K562 (cell line): Measurements from ENCODE around the gene UQCRC1. TPM values are rescaled to one million over a fixed set of nuclear protein-coding genes. Genes with fewer than 3 reads are reported as not detected.
A peak's percentile ranks its signal among the peaks of the same experiment; 100 is the strongest.

Experiments used
- BRF1 ChIP-seq: IDR thresholded peaks from 3 replicates; pipeline ENCODE4 v1.6.1; 2011; ENCODE audit warnings: borderline replicate concordance, mild to moderate bottlenecking; ENCODE audit not compliant: insufficient read length; ENCODE audit errors: extremely low read depth
- DDX20 ChIP-seq: fragments of 450-650 bp; IDR thresholded peaks from 2 replicates; pipeline ENCODE4 v1.6.1; 2016; ENCODE audit warnings: missing genetic modification characterization, low read depth, mild to moderate bottlenecking, missing compliant biosample characterization, moderate library complexity
- FOXA3 ChIP-seq, 2 experiments: fragments of 450-650 bp in 1 of 2; sonication (generic) in 1 of 2; formaldehyde crosslinking; IDR thresholded peaks in 1 of 2; conservative IDR thresholded peaks in 1 of 2; 2 replicates each; pipeline versions ENCODE4 v1.4.0 to v1.8.0; 2020 to 2022; ENCODE audit warnings: mild to moderate bottlenecking in 2 of 2, missing genetic modification reagents in 1 of 2
- FUS ChIP-seq: fragments of 200-400 bp; formaldehyde crosslinking; optimal IDR thresholded peaks from 2 replicates; pipeline ENCODE3; 2017; ENCODE audit warnings: low read depth, low read length
- HINFP ChIP-seq: fragments of 450-650 bp; conservative IDR thresholded peaks from 2 replicates; pipeline ENCODE4 v1.6.1; 2016; ENCODE audit warnings: missing genetic modification characterization, low read depth, mild to moderate bottlenecking, control low read depth, missing compliant biosample characterization
- KAT7 ChIP-seq: sonication (generic); formaldehyde crosslinking; IDR thresholded peaks from 2 replicates; pipeline ENCODE4 v1.8.0; 2022; ENCODE audit warnings: missing genetic modification reagents, mild to moderate bottlenecking, borderline replicate concordance
- MXD1 ChIP-seq: fragments of 250-450 bp; sonication (Bioruptor Pico); IDR thresholded peaks from 2 replicates; pipeline ENCODE4 v1.8.0; 2021; ENCODE audit warnings: borderline replicate concordance, mild to moderate bottlenecking, moderate library complexity; ENCODE audit not compliant: poor library complexity, severe bottlenecking
- NR2C1 ChIP-seq, 2 experiments: fragments of 450-650 bp; IDR thresholded peaks; 2 replicates each; pipeline ENCODE4 v1.6.1; 2017; ENCODE audit warnings: mild to moderate bottlenecking in 2 of 2, antibody characterized with exemption in 1 of 2, inconsistent platforms in 1 of 2, missing compliant biosample characterization in 1 of 2, missing genetic modification characterization in 1 of 2
- PCBP1 ChIP-seq: fragments of 200-400 bp; formaldehyde crosslinking; IDR thresholded peaks from 2 replicates; pipeline ENCODE4 v1.6.1; 2018; ENCODE audit warnings: mild to moderate bottlenecking, low read depth, low read length; ENCODE audit not compliant: poor library complexity, severe bottlenecking
- POU5F1 ChIP-seq: fragments of 150-350 bp; IDR thresholded peaks from 2 replicates; pipeline ENCODE4 v1.6.1; 2014; ENCODE audit warnings: borderline replicate concordance, low read length, low read depth, mild to moderate bottlenecking; ENCODE audit not compliant: partially characterized antibody
- RB1 ChIP-seq: fragments of 450-650 bp; IDR thresholded peaks from 2 replicates; pipeline ENCODE4 v1.6.1; 2017; ENCODE audit warnings: low read depth, mild to moderate bottlenecking
- RBM15 ChIP-seq: fragments of 200-400 bp; formaldehyde crosslinking; IDR thresholded peaks from 2 replicates; pipeline ENCODE4 v1.6.1; 2018; ENCODE audit warnings: mild to moderate bottlenecking, low read length, moderate library complexity; ENCODE audit not compliant: insufficient read depth
- RHOXF2B ChIP-seq: fragments of 250-450 bp; sonication (Bioruptor Pico); conservative IDR thresholded peaks from 2 replicates; pipeline ENCODE4 v1.5.1; 2021
- VEZF1 ChIP-seq: fragments of 200-800 bp; sonication (Bioruptor generic); IDR thresholded peaks from 2 replicates; pipeline ENCODE4 v1.6.1; 2017; ENCODE audit warnings: missing genetic modification characterization, missing compliant biosample characterization
- ZC3H4 ChIP-seq: sonication (generic); formaldehyde crosslinking; IDR thresholded peaks from 2 replicates; pipeline ENCODE4 v1.9.0; 2021; ENCODE audit warnings: missing genetic modification reagents, borderline replicate concordance
- ZFP30 ChIP-seq: fragments of 250-450 bp; sonication (Bioruptor Pico); IDR thresholded peaks from 2 replicates; pipeline ENCODE4 v1.8.0; 2022; ENCODE audit warnings: moderate library complexity, mild to moderate bottlenecking, inconsistent platforms, borderline replicate concordance
- ZFP36 ChIP-seq: fragments of 150-350 bp; IDR thresholded peaks from 2 replicates; pipeline ENCODE4 v1.6.1; 2018; ENCODE audit warnings: low read length, low read depth; ENCODE audit not compliant: partially characterized antibody
- ZNF24 ChIP-seq: fragments of 450-650 bp; IDR thresholded peaks from 2 replicates; pipeline ENCODE4 v1.6.1; 2016
- ZNF316 ChIP-seq: fragments of 450-650 bp; IDR thresholded peaks from 2 replicates; pipeline ENCODE4 v1.6.1; 2016
- ZNF384 ChIP-seq: IDR thresholded peaks from 2 replicates; pipeline ENCODE4 v1.6.1; 2012; ENCODE audit warnings: low read depth, low read length, improper control_type of control experiment
- ZNF431 ChIP-seq: sonication (generic); formaldehyde crosslinking; IDR thresholded peaks from 2 replicates; pipeline ENCODE4 v1.8.0; 2022; ENCODE audit warnings: mild to moderate bottlenecking, missing genetic modification reagents
- ZNF655 ChIP-seq: fragments of 250-450 bp; sonication (Bioruptor Pico); IDR thresholded peaks from 2 replicates; pipeline ENCODE4 v1.5.0; 2021
- ZNF696 ChIP-seq: fragments of 250-450 bp; sonication (Bioruptor Pico); conservative IDR thresholded peaks from 2 replicates; pipeline ENCODE4 v1.4.0; 2020; ENCODE audit warnings: mild to moderate bottlenecking, moderate library complexity
- polyA plus RNA-seq, 8 experiments: library from polyadenylated mRNA; depleted of rRNA in 4 of 8; stranded (reverse) in 5 of 8; unstranded in 3 of 8; fragments of >200 nt; fragmentation: Nextera tagmentation in 2 of 8; fragmentation: Illumina TruSeq in 1 of 8; extraction: Ambion mirVana in 2 of 8; extraction: Trizol in 1 of 8; gene quantifications; 2 replicates each; pipeline versions ENCODE4 v1.2.1 to v1.2.3, GENCODE V29; 2011 to 2014; ENCODE audit warnings: inconsistent platforms in 1 of 8, missing spikeins in 1 of 8
- total RNA-seq, 7 experiments: library from RNA; depleted of rRNA in 6 of 7; stranded (reverse); fragments of >200 nt in 6 of 7; fragmentation: Illumina TruSeq in 2 of 7; extraction: Trizol in 2 of 7; gene quantifications; 2 replicates each; pipeline versions ENCODE4 v1.2.1 to v1.2.3, GENCODE V29; 2011 to 2021; ENCODE audit warnings: low replicate concordance in 1 of 7

UQCRC1 gene
- total and polyA plus RNA-seq, 9 of the 15 experiments (the other 6 are each of a cell fraction or from before 2014, with no cell fraction given) = 125 to 424 (median 268) TPM

DNA sequence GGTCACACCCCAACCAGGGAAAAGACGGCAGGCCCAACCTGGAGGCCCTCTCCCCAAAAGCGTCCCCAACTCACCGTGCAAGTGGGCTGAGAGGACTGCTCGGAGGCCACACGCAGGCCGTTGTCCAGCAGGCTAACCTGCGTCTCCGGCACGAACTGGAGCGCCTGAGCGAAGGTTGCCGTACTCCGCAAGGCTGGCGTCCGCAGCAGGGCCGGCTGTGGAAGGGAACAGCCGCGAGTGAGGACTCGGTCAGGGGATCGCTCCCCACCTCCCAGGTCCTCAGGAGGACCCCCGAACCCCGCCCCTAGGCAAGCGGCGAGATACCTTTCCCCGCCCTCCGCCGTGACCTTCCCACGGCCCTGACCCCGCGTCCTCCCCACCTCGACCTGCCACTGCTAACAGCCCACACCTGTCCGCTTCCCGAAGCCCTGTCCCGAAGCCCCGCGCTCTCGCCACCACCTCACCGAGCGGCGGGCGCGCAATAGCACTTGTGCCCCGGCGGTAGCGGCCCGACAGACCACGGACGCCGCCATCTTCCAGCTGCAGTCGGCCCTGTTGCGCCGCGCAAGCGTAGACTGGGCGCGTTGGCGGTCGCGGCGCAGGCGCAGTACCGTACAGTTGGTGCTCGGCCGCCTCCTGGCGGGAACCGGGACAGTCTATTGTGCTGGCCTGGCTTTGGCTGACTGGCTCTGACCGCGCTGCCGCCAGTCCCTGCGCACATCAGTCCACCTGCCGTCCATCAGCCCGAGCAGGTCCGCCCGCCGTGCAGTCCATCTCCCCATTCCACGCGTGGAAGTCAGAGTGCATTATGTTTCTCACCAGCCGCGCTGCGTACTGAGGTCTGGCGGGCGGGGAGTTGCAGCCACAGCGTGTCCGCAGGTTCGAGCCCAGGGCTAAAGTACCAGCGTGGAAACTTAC is at the start of gene UQCRC1 (continued):
- no peak for TF ChIP-seq ZC3H4
- TF ChIP-seq VEZF1 (CRISPR knock-in tag) = no peak
- TF ChIP-seq ZFP30 (CRISPR knock-in tag) = no peak
- TF ChIP-seq RB1 = peak; percentile 82
- no peak for TF ChIP-seq MXD1 (CRISPR knock-in tag)
- no peak for TF ChIP-seq HINFP (tag)
- TF ChIP-seq KAT7 (CRISPR knock-in tag) = peak; percentile 79; the same call in 1 of the 2 replicates
- no peak for TF ChIP-seq ZNF24
- TF ChIP-seq FUS = no peak
- no peak for TF ChIP-seq DDX20 (tag)
- TF ChIP-seq RBM15 = no peak
- no peak for TF ChIP-seq ZNF655 (CRISPR knock-in tag)
- TF ChIP-seq RHOXF2B (CRISPR knock-in tag) = no peak
- TF ChIP-seq POU5F1 = no peak
- TF ChIP-seq ZNF384 = no peak
- TF ChIP-seq NR2C1 (IDR thresholded peaks at IDR 0.05) = peak; percentile 67
- TF ChIP-seq NR2C1 (tag; IDR thresholded peaks at IDR 0.05) = peak; percentile 73
- TF ChIP-seq FOXA3 (CRISPR knock-in tag; conservative IDR thresholded peaks at IDR 0.05 in 1 of 2, IDR thresholded peaks at IDR 0.05 in 1 of 2) = no peak
- no peak for TF ChIP-seq ZNF431 (CRISPR knock-in tag)
- TF ChIP-seq ZNF696 = no peak
- TF ChIP-seq ZFP36 = no peak
- no peak for TF ChIP-seq ZNF316
- TF ChIP-seq PCBP1 = no peak
- no peak for TF ChIP-seq BRF1
